ENCODE results near the gene DCLRE1C.

GRCh38 chr10:14873090-14873760, 80.7 kb downstream of the DCLRE1C start:
- TF ChIP-seq, protein P1, sequence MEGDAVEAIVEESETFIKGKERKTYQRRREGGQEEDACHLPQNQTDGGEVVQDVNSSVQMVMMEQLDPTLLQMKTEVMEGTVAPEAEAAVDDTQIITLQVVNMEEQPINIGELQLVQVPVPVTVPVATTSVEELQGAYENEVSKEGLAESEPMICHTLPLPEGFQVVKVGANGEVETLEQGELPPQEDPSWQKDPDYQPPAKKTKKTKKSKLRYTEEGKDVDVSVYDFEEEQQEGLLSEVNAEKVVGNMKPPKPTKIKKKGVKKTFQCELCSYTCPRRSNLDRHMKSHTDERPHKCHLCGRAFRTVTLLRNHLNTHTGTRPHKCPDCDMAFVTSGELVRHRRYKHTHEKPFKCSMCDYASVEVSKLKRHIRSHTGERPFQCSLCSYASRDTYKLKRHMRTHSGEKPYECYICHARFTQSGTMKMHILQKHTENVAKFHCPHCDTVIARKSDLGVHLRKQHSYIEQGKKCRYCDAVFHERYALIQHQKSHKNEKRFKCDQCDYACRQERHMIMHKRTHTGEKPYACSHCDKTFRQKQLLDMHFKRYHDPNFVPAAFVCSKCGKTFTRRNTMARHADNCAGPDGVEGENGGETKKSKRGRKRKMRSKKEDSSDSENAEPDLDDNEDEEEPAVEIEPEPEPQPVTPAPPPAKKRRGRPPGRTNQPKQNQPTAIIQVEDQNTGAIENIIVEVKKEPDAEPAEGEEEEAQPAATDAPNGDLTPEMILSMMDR (IDR thresholded peaks at IDR 0.05) = no peak
- TF ChIP-seq POLR2A (IDR thresholded peaks at IDR 0.05) = no peak
